Measurements from ENCODE around the gene UBE2S.
"Not testable (repeated sequence)": the region's sequence is repeated elsewhere in the genome, so short reads cannot be mapped to it uniquely, and the experiment has no call there.

UBE2S gene

DNA sequence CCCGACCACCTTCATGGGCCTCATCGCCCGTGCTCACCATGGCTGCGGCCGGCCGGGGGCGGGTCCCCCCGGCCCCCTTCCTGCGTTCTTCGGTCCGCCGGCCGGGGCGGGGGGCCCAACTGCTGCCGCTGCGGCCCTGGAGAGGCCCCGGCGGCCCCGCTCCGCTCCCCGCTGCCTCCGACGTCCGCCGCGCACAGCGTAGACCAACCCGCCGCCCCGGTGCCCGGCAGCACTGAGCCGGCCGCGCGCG, at the start of gene UBE2S:
TSS of gene UBE2S (minus strand) at position 239 of the 250 bp plus-strand sequence. CDS start at position 40, 199 bp downstream.
- not testable (repeated sequence) for DNase-seq (ENCODE audit: low spot score)

DNA sequence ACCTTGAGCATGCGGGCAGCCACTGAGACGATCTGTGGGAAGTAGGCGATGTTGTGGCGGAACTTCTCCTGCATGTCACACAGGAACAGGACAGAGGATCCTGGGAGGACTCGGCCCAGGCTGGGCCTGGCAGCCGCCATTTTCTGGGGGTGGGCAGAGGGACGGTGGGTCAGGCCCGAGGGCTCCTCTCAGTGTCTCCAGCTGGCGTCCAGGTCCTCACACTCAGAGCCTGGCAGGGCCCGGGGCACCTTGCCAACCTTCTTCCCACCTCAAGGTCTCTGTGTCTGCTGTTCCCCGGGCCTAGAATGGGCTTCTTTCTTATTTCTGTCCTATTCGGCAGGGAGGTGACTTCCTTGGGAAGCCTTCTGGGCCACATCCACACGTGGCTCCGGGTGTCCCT, 48.8 kb upstream of the UBE2S start:
- DNase-seq (ENCODE audit: low spot score): no peak

DNA sequence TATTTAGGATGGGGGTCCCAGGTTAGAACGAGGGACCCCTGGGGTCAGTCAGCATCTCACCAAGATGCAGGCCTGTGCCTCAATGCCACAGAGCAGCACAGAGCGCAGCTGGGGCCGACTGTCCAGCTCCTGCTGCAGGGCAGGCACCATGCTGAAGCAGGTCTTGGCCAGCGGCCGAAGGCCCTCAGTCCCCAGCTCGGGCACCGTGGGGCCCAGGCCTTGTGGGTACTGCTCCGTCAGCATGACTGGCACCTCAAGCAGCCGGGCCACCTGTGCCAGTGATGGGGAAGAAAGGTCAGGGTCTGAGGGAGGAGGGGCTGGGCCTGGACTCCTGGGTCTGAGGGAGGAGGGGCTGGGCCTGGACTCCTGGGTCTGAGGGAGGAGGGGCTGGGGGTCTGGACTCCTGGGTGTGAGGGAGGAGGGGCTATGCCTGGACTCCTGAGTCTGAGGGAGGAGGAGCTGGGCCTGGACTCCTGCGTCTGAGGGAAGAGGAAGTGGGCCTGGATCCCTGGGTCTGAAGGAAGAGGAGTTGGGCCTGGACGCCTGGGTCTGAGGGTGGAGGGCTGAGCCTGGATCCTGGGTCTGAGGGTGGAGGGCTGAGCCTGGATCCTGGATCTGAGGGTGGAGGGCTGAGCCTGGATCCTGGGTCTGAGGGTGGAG, 48.1 kb upstream of the UBE2S start:
- no peak for DNase-seq (ENCODE audit: low spot score)

DNA sequence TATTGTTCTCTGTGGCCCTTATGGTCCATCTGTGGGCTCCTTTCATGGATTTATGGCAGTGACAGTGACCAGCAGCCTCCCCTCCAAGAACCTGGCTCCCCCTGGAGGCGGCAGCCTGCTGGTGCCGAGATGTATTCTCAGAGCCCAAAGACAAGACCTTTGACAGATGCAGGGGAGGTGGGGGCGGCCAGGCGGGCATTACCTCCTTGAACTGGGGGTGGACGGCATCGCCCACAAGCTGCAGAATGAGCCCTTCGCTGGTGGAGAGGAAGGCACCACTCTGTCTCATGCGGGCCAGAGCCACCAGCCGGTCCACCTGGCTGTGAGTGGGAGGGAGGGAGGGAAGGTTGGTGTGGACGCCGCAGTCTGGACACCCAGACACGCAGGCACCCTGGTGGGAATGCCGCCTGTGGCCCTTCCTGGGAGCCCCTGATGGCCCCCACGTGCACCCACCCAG, 47.2 kb upstream of the UBE2S start:
- peak; percentile 87 for DNase-seq (ENCODE audit: low spot score)

DNA sequence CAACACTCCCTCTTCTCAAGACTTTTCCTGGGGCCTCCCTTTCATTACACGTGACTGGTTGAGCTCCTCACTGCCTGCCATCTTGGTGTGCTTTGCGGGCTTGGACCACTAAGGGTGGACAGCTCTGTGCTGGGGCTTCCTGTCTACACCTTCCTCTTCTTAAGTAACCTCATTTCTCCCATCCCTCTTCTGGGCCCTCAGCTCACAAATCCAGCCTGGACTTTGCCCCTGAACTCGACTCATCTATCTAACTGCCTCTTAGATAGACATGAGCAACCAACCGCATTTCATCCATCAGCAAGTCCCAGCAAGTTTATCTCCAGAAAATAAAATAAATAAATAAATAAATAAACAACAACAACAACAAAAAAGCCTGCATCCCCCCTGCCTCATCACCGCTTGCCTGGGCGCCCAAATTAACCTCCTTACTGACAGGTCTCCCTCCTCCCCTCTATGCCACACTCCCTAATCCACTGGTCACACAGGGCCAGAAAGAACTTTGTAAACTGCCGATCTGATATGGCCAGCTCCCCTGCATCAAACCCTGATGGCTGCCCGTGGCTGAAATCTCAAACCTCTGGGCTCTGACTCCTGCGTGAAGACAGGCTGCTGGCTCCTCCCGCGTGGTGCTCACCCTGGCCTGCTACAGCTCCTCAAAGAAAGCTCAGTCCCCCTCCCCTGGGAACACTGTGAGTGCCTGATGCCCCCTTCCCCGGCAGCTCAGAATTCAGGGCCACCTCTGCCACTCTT, 46.1 kb upstream of the UBE2S start:
- DNase-seq (ENCODE audit: low spot score): peak; percentile 59

DNA sequence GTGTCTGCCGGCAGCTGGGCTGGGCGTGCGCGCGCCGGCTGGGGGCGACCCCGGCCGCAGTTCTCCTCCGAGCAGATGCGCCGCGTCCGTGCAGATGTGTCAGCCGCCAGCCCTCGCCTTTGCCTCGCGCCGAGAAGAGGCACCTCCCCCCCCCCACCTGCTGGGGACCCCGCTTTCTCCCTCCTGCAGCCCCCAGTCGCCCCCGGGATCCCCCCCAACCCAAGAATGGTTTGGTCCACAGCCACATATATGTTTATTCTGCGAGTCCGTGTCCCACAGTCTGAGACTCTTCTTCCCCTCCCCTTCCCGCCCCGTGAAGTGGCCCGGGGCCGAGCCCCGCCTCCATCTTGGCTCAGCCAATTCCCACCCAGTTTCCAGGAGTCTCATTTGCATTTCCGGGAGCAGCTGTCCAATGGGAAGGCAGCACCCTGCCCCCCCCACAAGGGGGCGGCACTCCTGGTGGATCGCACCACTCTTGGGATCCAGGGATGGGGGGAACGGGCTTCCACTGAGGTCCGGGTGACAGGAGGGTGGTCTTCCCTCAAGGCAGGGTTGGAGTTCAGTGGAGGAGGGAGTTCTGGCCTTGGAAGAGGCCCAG, 45.3 kb upstream of the UBE2S start:
- peak; percentile 94 for DNase-seq (ENCODE audit: low spot score)

DNA sequence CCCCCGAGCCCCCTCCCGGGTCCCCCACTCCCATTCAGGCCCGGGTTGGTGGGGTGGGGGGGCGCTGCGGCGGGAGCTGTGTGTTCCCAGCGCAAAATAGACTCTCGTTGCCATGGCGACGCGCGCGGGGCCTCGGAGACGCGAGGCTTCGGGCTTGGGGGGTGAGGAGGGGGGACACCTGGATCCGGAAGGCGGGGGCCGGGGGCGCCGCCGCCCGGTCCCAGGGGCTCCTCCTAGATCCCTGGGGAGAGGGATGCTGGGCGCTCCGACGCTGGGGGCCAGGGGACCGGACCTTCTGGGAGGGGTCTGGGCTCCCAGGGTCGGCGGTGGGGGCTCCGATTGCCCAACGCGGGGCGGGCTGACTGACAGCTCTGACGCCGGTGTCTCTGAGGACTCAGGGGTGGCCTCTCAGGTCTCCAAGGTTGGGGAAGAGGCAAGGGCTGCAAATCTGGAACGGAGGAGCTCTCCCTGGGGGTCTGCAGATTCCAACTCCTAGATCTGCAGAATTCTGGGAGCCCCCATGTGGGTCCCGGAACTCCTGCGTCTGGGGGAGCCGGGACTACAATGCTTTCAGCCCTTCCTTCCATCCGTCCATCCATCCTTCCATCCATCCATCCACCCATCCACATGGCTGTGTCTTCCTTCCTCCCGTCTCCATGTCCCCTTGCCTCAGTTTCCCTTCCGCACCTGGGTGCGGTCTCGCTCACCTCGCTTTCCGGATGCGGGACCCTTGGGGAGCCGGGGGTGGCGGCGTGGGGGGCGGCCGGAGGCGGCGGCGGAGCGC, 44.6 kb upstream of the UBE2S start:
- DNase-seq (ENCODE audit: low spot score): no peak

DNA sequence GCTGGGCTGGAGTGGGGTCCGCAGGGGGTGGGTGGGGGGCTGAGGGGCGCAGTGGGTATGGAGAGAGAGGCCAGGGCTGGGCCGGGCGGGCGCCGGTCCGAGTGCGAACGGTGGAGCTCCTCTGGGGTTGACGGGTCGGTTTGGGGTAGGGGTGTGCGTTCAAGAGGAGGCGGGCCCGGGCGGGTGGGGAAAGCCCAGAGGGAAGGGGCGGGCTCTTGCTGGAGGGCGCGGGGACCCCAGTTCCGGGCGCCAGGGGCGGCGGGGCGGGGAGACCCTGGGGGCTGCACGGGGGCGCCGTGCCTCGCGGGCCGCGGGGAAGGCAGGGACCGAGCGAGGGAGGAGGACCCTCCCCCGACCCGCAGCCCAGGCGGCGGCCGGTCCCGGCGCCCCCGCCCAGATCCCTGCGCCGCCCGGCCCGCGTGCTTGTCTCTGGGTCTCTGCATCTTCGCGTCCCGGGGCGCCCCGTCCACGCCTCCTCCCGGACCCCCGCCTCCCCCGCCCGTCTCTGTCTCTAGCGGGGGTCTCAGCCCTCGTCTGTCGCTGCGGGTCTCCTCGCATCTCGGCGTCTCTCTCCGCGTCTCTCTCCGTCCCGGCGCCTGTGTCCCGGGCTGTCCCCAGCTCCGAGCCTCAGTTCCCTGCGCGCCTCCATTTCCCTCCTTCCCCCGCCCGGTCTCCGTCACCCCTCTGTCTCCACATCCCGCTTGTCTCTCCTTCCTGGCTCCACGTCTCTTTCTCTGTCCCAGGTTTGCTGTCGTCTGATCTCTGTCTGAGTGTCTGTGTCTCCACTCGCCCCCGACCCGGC, 43.8 kb upstream of the UBE2S start:
- DNase-seq (ENCODE audit: low spot score): peak; percentile 45

DNA sequence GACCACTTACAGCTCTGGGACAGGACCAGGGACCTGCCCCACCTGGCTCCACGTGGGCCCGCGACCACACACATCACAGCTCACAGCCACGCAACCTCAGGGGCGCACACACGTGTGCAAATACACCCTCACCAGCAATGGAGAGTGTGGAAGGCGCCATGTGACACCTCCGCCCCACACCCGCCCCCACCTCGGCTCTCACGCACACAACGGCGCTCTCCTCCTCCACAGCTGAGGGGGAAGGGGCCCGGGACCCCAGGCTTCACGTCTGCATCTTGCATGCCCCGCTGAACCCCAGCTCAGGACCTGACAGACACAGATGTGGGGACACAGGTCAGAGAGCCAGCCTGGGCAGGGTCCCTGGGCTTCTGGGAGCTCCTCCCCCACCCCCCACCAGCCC, 41.9 kb upstream of the UBE2S start:
- DNase-seq (ENCODE audit: low spot score): no peak

DNA sequence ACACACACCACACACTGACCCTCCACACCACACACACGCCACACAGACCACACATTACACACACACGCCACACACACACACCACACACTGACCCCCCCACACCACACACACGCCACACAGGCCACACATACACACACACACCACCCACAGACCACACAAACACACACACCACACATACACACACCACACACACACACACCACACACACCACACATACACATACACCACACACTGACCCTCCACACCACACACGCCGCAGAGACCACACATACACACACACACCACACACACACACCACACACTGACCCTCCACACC, 40.5 kb upstream of the UBE2S start:
- DNase-seq (ENCODE audit: low spot score): not testable (repeated sequence)

DNA sequence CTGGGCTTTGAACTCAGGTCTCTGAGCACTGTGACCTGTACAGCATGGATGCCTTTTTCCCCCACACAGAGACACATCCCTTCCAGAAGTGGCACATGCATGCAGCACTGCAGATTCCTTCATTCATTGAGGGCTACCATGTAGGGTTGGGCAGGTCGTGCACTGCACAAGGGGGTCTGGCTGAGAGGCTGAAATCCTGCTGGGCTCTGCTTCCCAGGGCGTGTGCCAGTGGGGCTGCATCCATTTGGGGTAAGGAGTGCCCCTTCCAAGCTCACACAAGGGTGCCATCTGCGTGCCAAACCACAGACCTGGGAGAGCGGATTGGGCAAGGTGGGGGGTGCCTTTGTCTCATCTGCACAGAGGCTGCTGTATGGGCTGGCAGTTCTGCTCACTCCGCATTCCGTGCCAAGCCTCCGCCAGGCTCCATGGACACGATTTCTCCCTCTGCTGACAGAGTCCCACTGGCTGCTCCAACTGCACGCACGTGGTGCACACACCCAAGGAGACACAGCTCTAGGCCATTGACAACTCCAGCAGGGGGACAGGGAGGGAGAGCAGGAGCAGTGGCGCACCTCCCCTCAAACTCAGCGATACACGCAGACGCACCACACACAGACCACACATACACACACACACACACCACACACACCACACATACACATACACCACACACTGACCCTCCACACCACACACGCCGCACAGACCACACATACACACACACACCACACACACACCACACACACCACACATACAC, 40.0 kb upstream of the UBE2S start:
- DNase-seq (ENCODE audit: low spot score): peak; percentile 62

DNA sequence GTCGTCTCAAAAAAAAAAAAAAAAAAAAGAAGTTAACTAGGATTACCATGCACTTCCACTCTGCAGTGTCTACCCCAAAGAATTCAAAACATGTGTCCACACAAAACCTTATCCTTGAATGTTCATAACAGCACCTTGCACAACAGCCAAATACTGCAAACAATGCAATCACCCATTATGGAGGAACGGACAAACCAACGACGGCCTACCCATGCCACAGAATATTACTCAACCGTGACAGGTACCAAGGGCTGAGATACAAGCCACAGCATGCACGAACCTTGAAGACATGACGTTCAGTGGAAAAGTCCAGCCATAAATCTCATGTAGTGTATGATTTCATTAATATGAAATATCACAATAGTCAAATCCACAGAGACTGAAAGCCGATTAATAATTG, 38.5 kb upstream of the UBE2S start:
- DNase-seq (ENCODE audit: low spot score): no peak

DNA sequence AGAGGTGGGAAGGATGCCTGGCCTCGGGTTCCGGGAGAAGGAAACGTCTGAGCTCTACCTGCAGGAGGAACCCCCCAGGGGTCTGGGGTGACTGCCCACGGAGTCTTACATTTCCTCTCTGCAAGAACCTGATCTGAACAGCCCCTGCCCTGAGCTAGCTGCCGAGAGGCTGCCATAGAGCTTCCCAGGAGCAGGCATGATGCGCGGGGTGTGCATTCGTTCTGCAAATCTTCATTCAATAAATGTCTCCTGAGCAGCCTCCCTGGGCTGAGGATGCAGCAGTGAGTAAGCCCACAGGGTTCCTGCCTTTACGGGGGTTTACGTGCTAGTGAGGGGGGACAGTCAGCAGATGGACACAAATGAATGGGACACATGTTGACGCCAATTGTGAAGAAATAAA, 37.1 kb upstream of the UBE2S start:
- no peak for DNase-seq (ENCODE audit: low spot score)

DNA sequence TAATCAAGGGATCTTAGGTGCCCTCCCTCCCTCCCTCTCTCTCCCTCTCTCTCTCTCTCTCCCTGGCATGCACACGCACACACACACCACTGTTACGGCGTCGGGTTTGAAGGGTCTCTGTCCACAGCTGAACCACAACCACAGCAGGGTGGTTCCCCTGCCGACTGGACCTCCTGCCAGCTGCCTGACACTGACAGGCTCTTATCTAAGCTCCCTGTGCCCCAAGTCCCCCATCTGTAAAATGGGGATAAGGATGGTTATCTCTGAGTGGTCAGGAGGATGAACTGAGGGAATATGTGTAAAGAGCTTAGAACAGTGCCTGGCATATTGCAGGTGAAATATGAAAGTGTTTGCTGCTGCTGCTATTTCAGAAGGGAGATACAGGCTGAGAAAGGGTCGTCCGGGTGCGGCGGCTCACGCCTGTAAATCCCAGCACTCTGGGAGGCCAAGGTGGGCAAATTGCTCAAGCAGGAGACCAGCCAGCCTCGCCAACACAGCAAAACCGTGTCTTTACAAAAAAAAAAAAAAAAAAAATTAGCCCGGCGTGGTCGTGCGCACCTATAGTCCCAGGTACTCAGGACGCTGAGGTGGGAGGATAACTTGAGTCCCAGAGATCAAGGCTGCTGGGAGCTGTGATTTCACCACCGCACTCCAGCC, 36.4 kb upstream of the UBE2S start:
- no peak for DNase-seq (ENCODE audit: low spot score)

DNA sequence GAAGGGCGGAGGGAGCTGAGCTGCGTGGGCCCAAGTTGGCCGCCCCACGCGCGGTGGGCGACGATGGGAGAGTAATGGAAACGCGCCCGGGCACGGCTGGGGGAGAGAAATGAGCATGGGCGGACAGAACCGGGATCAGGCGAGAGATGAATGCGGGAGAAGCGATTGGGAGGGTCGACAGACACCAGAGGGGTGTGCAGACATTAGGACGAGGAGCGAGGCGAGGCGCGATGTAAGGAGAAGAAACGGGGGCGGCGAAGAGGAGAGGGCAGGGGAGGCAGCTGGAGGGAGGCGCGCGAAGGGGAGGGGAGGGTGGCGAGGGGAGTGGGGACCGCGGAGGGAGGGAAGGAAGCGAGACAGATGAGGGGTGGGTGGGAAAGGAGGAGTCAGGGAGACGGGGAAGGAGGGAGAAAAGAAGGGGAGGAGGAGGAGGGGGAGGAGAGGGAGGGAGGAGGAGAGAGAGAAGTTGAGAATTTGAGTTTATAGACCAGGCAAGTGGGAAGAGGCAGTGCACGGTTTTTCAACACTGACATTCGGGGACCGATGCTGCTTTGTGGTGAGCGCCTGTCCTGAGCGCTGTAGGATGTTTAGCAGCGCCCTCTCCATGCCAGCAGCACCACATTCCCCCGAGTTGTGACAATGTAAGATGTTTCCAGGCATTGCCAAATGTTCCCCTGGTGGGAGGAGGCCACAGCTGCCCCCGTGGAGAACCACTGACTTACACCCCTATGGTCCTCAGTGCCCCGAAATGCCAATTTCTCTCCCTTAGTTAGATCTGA, 35.6 kb upstream of the UBE2S start, which contains the start of gene SHISA7:
TSS of gene SHISA7 (minus strand) at position 256 of the 779 bp plus-strand sequence. CDS start 437 bp downstream, outside the sequence.
- no peak for DNase-seq (ENCODE audit: low spot score)

DNA sequence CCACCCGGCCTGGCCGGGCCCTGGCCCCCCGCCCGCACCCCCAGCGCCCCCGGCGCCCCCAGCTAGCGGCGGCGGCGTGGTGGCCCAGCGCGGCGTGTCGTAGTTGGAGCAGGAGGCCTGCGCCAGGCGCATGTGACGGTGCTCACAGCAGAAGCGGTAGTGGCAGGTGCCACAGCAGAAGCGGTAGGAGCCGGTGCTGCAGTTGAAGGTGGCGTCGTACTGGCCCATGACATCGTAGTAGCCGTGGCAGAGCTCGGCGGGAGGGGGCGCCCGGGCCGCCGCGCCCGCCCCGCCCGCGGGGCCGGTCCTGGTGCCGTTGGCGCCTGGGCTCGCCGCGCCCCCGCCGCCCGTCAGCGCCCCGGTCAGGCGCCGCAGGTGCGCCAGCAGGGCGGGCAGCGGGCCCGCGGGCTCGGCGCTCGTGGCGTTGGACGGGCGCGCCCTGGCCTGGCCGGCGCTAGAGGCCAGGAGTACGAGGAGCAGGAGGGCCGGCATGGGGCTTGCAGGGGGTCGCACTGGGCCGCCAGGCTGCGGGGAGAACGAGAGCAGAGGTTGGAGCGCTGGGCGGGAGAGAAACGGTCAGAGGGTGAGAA, 34.9 kb upstream of the UBE2S start:
- DNase-seq (ENCODE audit: low spot score): no peak

DNA sequence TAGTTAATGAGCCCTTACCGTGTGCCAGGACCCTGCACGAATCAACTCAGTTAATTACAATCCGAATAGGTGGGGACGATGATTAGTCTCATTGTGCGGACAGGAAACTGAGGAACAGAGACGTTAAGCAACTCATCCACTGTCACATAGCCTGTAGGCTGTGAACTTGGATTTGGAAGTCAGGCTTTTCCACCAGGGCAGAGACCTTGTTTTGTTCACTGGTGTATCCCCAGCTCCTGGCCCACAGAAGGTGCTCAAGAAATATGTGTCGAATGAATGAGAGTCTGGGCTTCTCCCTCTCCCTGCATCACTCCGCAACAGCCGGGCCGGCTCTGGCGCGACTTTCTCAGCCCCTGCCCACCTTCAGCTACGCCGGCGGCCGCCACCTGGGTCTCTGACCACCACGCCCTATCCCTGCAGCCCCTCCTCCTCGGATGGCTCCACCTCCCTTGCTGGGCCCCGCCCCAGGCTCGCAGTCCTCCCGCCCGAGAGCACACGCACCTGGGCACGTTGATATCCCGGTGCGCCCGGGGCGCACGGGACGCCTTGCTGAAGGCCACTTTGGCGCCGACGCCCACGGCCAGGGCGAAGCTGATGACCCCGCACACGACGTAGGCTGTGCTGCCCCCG, 34.2 kb upstream of the UBE2S start:
- no peak for DNase-seq (ENCODE audit: low spot score)

DNA sequence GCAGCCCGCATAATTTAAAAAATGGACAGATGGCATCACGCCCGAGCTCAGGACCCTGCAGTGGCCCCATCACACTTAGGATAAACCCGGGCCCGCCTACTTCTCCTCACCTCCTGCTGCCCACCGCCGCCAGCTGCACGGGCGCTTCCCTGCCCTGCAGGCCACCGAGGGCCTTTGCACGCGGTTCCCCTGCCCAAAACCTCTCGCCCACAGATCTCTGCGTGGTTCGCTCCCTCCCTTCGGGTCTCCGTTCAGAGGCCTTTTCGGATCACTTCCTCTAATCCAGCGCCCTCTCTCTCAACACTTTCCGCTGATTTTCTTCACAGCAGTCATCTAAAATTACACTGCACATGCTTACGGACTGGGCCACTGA, 33.7 kb upstream of the UBE2S start:
- no peak for DNase-seq (ENCODE audit: low spot score)

Data from HuH-7 (cell line).